WERI-Rb-1 (cell line): ENCODE measurements around the gene GHDC.
A peak's percentile ranks its signal among the peaks of the same experiment; 100 is the strongest.

Experiments used
- DNase-seq: peaks from one replicate; pipeline ENCODE4 v3.0.0-alpha.2; 2020
- H3K27ac ChIP-seq: fragments of 250-450 bp; sonication (Bioruptor Pico); 2 replicates; pipeline ENCODE4 v1.5.1; 2020; ENCODE audit warnings: mild to moderate bottlenecking, moderate library complexity
- H3K27me3 ChIP-seq: fragments of 250-450 bp; sonication (Bioruptor Pico); 2 replicates; pipeline ENCODE4 v1.5.1; 2021; ENCODE audit warnings: mild to moderate bottlenecking, low read depth, moderate library complexity; ENCODE audit not compliant: insufficient read depth, severe bottlenecking
- H3K36me3 ChIP-seq: fragments of 250-450 bp; sonication (Bioruptor Pico); 2 replicates; pipeline ENCODE4 v1.5.1; 2020; ENCODE audit warnings: mild to moderate bottlenecking, moderate library complexity
- H3K4me3 ChIP-seq: 2 replicates; pipeline ENCODE4 v1.5.1; 2011; ENCODE audit warnings: low read depth, mild to moderate bottlenecking, control low read depth, low read length
- H3K9me3 ChIP-seq: fragments of 250-450 bp; sonication (Bioruptor Pico); 2 replicates; pipeline ENCODE4 v1.5.1; 2021; ENCODE audit warnings: mild to moderate bottlenecking, moderate library complexity; ENCODE audit not compliant: severe bottlenecking
- CTCF ChIP-seq: IDR thresholded peaks from 2 replicates; pipeline ENCODE4 v1.5.1; 2011; ENCODE audit warnings: low read depth, mild to moderate bottlenecking, control low read depth, inconsistent platforms, low read length

GHDC gene

GRCh38 chr17:42180922-42181850 lies 13.1 kb downstream of the GHDC start, which contains the start of gene KCNH4:
Gene KCNH4, minus strand, starts transcription at chr17:42181142. Its CDS starts 197 bp downstream, at chr17:42180945.
- Histone ChIP-seq H3K27me3 (no peaks in the 10 kb centered on the region), H3K36me3 (no peaks in the 10 kb centered on the region), H3K9me3 (no peaks in the 10 kb centered on the region), H3K4me3 (peak within 1 kb of the TSS; percentile 69), H3K27ac (no peak within 1 kb of the TSS)
- peak; percentile 85 for TF ChIP-seq CTCF
- DNase-seq = peak; percentile 95

GRCh38 chr17:42180411-42180921 lies 13.8 kb downstream of the GHDC start:
- no peak for DNase-seq
- Histone ChIP-seq H3K4me3 (peak overlapping the region; percentile 69), H3K27ac (no peak overlapping the region), H3K27me3 (no peaks in the 10 kb centered on the region), H3K9me3 (no peaks in the 10 kb centered on the region), H3K36me3 (no peaks in the 10 kb centered on the region; the same call in 1 of the 2 replicates)
- no peak for TF ChIP-seq CTCF

GRCh38 chr17:42179911-42180410 lies 14.3 kb downstream of the GHDC start:
- no peaks in the 10 kb centered on the region for H3K27me3 ChIP-seq
- no peak overlapping the region for H3K27ac ChIP-seq
- no peak overlapping the region for H3K4me3 ChIP-seq
- no peak for TF ChIP-seq CTCF
- no peak for DNase-seq
- H3K36me3 ChIP-seq = no peaks in the 10 kb centered on the region; the same call in 1 of the 2 replicates
- H3K9me3 ChIP-seq = no peaks in the 10 kb centered on the region

- Histone ChIP-seq H3K27me3 (no peaks in the 10 kb centered on the region), H3K9me3 (no peaks in the 10 kb centered on the region), H3K4me3 (no peak overlapping the region), H3K36me3 (no peaks in the 10 kb centered on the region; the same call in 1 of the 2 replicates), H3K27ac (no peak overlapping the region)
- TF ChIP-seq CTCF = no peak
- no peak for DNase-seq
These were observed 15.0 kb downstream of the GHDC start for GRCh38 chr17:42179335-42179734.

GRCh38 chr17:42178817-42179216 lies 15.5 kb downstream of the GHDC start:
- H3K27ac ChIP-seq = no peak overlapping the region
- no peak for DNase-seq
- H3K9me3 ChIP-seq = no peaks in the 10 kb centered on the region
- H3K36me3 ChIP-seq = no peaks in the 10 kb centered on the region; the same call in 1 of the 2 replicates
- H3K27me3 ChIP-seq = no peaks in the 10 kb centered on the region
- no peak overlapping the region for H3K4me3 ChIP-seq
- TF ChIP-seq CTCF = no peak
